GM21528 (cell line): ENCODE results near the gene TMEM147.

Experiments
- ATAC-seq: cut with Tn5 transposase; IDR thresholded peaks from one replicate; pipeline ENCODE4 v1.9.1; 2021; ENCODE audit warnings: mild to moderate bottlenecking, moderate library complexity; ENCODE audit not compliant: unreplicated experiment, low FRiP score

Gene TMEM147

GRCh38 chr19:35544110-35544802, 1.2 kb upstream of the TMEM147 start:
- no peak for ATAC-seq

GRCh38 chr19:35545855-35546381, 492 bp downstream of the TMEM147 start:
- no peak for ATAC-seq

DNA sequence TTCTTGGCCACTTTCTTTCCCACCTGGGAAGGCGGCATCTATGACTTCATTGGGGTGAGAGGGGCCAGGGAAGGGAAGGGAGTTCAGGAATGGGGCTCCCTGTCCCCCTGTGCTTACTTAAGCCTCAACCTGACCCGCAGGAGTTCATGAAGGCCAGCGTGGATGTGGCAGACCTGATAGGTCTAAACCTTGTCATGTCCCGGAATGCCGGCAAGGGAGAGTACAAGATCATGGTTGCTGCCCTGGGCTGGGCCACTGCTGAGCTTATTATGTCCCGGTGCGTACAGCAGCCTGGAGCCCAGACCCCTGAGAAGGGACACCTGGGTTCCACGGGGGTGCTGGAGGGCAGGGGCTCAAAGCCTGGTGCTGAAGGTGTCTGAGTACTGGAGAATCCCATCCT, 1.1 kb downstream of the TMEM147 start:
- ATAC-seq, result no peak

GRCh38 chr19:35549174-35549788, 3.9 kb downstream of the TMEM147 start:
- ATAC-seq, result no peak

- ATAC-seq, result no peak
These were observed 4.6 kb downstream of the TMEM147 start for GRCh38 chr19:35549879-35550523.

- no peak for ATAC-seq
These were observed 5.8 kb downstream of the TMEM147 start for GRCh38 chr19:35551091-35551810.

GRCh38 chr19:35552534-35553384, 7.3 kb downstream of the TMEM147 start:
- no peak for ATAC-seq

- ATAC-seq, result no peak
These were observed 8.1 kb downstream of the TMEM147 start for GRCh38 chr19:35553385-35554000.

DNA sequence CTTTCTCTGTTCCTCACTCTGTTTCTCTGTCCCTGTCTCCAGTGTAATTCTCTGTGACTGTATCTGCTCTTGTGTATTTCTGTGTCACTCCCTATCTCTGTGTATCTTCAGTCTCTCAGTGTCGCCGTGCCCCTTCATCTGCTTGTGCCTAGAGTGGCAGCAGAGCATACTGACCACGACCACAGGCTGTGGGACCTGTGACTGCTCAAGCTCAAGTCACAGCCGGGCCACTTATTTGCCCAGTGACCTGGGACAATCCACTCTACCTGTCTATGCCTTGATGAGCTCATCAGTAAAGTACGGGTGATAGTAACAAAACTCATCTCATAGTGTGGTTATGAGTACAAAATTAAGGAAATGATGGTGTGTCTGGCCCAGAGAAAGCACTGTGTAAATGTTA, 8.7 kb downstream of the TMEM147 start:
- ATAC-seq, result no peak

DNA sequence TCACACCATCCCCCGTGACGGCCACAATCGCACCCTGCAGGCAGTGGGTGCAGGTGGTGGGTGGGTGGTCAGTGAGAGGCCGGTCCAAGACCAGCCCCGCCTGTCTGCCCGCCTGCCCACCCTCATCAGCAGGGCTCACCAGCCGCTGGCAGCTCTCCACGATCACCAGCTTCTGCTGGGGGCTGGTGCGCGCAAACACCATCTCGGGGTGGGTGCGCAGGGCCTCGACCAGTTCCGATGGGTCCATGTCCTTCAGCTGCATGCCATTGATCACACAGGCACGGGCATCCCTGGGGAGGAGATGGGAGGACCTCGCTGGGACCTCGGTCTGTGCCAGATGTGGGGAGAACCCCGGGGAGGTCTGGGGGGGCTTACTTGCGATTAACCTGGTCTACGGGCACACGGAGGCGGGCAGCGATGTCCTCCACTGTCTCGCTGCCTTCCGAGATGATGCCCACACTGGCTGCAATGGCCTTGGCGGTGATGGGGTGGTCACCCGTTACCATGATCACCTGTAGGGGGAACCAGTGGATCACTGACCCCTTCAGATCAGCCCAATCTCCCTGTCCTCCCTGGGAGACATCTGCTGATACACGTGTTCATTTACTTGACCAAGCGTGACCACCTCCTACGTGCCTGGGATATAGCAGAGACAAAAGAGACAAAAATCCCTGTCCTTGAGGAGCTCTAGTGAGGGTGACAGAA, 10.0 kb downstream of the TMEM147 start:
- no peak for ATAC-seq

DNA sequence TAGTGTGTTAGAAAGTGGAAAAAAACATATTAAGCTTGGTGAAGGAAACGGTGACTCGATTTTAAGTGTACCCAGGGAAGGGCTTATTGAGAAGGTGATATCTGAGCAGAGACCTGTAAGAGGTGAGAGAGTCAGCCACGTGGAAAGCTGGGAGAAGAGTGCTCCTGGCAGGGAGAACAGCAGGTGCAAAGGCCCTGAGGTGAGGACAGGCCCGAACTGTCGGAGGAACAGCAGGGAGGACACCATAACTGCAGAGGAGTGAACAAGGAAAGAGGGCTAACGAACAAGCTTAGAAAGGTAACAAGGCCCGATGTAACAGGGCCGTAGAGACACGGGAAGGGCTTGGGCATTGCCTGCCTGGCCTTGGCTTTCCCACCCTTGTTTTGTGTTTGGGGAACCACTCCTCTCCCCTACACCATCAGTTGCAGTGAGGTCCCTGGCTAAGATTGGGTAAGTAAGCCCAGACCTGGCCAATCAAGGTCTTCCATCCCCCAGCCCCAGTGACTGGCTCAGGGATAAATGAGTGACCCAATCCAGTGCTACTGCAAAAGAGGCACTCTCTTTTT, 10.7 kb downstream of the TMEM147 start:
- ATAC-seq, result no peak

DNA sequence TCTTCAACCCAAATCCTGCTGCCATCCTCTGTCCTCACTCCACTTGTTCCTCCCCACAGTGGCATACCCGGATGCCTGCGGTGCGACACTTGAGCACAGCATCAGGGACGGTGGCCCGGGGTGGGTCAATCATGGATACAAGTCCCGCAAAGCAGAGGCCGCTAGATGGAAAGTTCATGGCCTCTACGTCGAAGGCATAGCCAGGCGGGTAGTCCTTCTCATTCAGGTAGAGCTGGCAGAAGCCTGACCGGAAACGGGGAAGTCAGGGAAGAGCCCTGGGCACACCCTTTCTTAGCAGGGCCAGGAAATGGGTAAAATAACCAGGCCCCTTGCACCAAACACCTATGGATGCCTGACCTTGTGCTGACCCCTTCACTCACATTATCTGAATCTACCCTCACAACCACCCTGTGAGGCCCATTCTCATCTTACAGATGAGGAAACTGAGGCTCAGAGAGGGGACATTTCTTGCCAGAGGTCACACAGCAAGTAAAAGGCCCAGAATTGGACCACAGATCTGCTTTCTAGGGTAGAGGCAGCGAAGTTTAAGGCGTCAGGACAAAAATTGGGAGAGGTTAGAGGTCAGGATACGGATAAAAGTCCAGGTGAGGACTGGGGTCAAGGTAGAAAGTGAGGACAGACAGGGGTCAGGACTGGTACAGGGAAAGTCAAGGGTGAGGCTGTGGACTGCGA, 11.6 kb downstream of the TMEM147 start:
- ATAC-seq, result no peak

DNA sequence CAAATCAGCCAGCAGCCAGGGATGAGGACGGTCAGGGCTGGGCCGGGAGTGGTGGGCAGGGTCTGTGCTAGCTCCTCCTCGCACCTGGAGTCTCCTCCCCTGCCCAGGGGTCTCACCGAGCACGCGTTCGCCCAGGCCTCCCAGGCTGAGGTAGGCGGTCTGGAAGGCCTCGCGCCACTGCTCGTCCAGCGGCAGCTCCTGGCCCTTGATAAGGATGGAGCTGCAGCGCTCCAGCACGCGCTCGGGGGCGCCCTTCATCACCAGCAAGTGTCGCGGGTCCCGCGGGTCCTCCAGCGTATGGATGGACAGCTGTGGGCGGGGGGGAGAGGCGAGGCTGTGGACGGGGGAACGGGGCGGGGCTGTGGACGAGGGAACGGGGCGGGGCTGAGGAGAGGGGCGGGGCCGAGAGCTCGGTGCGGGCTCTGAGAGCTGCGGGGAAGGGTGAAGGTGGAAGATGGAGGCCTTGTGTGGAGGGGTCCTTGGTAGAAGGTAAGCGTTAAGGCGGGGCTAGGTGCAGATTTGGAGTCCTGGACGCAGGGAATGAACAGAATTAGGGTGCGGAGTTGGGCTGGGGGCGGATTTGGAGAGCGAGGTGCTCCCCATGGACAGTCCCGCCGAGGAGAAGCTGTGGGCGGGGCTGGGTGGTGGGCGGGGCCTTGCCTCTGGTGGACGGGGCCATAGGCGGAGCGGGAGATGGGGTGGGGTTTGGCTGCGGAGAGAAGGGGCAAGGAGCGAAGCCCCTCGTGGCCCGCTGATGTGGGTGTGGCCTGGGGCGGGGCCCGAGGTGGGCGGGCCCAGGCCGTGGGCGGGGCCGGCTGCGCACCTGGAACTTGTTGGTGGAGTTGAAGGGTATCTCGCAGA, 12.3 kb downstream of the TMEM147 start:
- no peak for ATAC-seq

DNA sequence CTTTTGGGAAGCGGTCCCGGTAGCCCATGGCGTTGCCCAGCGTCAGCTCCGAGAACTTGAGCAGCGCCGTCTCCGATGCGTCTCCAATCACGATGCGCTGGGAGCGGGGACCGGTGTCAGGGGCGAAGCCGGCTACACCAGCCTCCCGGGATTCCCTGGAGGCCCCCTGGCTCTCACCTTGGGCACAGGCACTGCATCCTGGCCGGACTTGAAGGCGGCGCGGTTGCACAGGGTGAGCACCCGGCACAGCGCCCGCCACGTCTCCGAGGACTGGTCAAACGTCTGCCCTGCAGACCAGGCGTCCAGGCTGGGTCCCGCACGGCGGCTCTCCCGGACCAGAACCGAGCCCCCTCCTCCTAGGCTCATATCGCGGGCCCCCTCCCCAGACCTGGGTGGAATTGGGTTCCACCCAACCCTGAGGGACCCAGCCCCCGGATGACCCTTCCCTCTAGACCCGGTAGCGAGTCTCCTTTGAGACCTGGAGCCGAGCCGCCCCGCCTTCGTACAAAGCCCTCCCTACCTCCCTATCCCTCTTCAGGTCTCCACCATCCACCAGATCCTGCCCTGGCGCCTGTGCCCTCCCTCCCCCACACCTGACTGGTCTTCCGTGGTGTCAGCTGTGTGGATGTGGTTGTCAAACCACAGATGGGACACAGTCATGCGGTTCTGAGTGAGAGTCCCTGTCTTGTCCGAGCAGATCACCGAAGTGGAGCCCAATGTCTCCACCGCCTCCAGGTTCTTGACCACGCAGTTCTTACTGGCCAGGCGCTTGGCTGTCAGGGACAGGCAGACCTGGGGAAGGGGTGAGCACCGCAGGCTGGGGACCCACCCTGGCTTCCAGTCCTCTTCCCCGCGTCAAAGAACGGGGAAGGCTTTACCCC, 13.2 kb downstream of the TMEM147 start:
- ATAC-seq, result no peak

GRCh38 chr19:35559281-35559659, 13.8 kb downstream of the TMEM147 start:
- no peak for ATAC-seq

DNA sequence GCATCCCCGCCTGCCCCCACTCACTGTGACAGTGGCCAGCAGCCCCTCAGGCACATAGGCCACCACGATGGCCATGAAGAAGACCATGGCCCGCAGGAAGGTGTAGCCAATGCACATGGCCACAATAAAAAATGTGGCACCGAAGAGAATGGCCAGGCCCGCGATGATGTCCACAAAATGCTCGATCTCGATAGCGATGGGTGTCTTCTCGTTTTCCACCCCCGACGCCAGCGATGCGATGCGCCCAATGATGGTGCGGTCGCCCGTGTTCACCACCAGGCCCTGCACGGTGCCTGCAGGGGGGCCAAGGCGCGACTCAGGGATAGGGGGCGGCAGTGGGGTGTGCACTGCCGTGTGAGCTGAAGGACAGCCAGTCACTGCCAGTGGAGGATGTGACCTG, 14.4 kb downstream of the TMEM147 start:
- no peak for ATAC-seq
